Heart left ventricle (tissue), 13 donors: ENCODE measurements around the gene CLDN7.

Experiments used
- CTCF ChIP-seq, 12 donors: fragments of 200-600 bp; sonication (generic) in 4 of 12; IDR thresholded peaks; one replicate each; pipeline versions ENCODE4 v1.5.0 to v1.8.0; 2018 to 2022; ENCODE audit warnings: antibody characterized with exemption in 12 of 12, mild to moderate bottlenecking in 5 of 12
- POLR2A ChIP-seq, 2 donors: fragments of 450-650 bp; IDR thresholded peaks; one replicate each; pipeline ENCODE4 v1.6.1; 2017; ENCODE audit warnings: antibody characterized with exemption in 2 of 2, mild to moderate bottlenecking in 2 of 2, moderate library complexity in 2 of 2
- donor health status: ischemic (EF 13 %, LVEDD 7.1; RV severe dilation, severe dysfunction).
- donor health status: DM: no; HTN: yes; CAD: no.
- donor health status: DM: no; HTN: no; CAD: no.
- donor health status: ischemic (EF 25% LVEDD 6.9; RV normal size, moderate dysfunction).
- donor health status: ischemic (EF 25% LVEDD 5.7; RV mildly dilated, moderate dysfunction).
- donor health status: ischemic (EF 35%, LVEDD 5.7; RV mildly dilated, moderate dysfunction).
- donor health status: nonischemic (EF 11% LVEDD 7.7; RV severe dilation, severe dysfunction).
- donor health status: DM: yes; HTN: yes; CAD: no.
- donor health status: PGD.
- donor health status: ischemic (EF 29% LVEDD 5.4; RV normal size, mild dysfunction).
- donor health status: nonischemic (EF 23%, LVEDD 6.1; RV moderate dilation, normal function).

GRCh38 chr17:7229504-7229903 is 32.8 kb downstream of the CLDN7 start:
- TF ChIP-seq POLR2A (IDR thresholded peaks at IDR 0.05) = no peak
- no peak for TF ChIP-seq CTCF (IDR thresholded peaks at IDR 0.05)
